A673 (cell line): Measurements from ENCODE around the gene GNPTAB. TPM values are rescaled to one million over a fixed set of nuclear protein-coding genes. Genes with fewer than 3 reads are reported as not detected.

Source experiments
- BruUV-seq: library from RNA; stranded (reverse); fragments of 400-500 nt; replicated peaks from 2 replicates; lab custom pipeline; 2021; lab: Mats Ljungman, UMichigan
- CTCF ChIA-PET: fragments of 300-600 bp; sonication (Branson Sonifier 250); formaldehyde crosslinking; loops from one replicate; lab custom pipeline; 2022; ENCODE audit warnings: antibody characterized with exemption; lab: Charles Lee
- POLR2A ChIA-PET: fragments of 300-600 bp; sonication (Branson Sonifier 250); formaldehyde crosslinking; loops from one replicate; lab custom pipeline; 2022; ENCODE audit warnings: antibody characterized with exemption; ENCODE audit not compliant: low non-redundant PET; lab: Charles Lee
- DNase-seq: peaks from one replicate; pipeline ENCODE4 v3.0.0-alpha.2; 2015; ENCODE audit warnings: low spot score
- H3K27ac ChIP-seq: fragments of 200-600 bp; sonication (generic); 2 replicates; pipeline ENCODE4 v1.5.1; 2016; ENCODE audit warnings: mixed run types, low read depth, mild to moderate bottlenecking, mixed read lengths, antibody characterized with exemption, low read length; ENCODE audit not compliant: poor library complexity, severe bottlenecking
- H3K27me3 ChIP-seq: fragments of 200-600 bp; sonication (generic); replicated peaks from 2 replicates; pipeline ENCODE4 v1.6.1; 2017; ENCODE audit warnings: mixed run types, low read depth, mild to moderate bottlenecking, mixed read lengths, antibody characterized with exemption, low read length; ENCODE audit not compliant: insufficient read depth, poor library complexity
- H3K36me3 ChIP-seq: fragments of 200-600 bp; sonication (generic); 2 replicates; pipeline ENCODE4 v1.6.1; 2016; ENCODE audit warnings: mixed run types, mild to moderate bottlenecking, mixed read lengths, antibody characterized with exemption, low read length; ENCODE audit not compliant: insufficient read depth, poor library complexity, severe bottlenecking
- H3K4me1 ChIP-seq: fragments of 200-600 bp; sonication (generic); 2 replicates; pipeline ENCODE4 v1.6.1; 2017; ENCODE audit warnings: mixed run types, mild to moderate bottlenecking, mixed read lengths, antibody characterized with exemption, low read length; ENCODE audit not compliant: insufficient read depth, poor library complexity, severe bottlenecking
- H3K4me3 ChIP-seq: fragments of 200-600 bp; sonication (generic); 2 replicates; pipeline ENCODE4 v1.5.1; 2016; ENCODE audit warnings: low read depth, mixed run types, mild to moderate bottlenecking, mixed read lengths, low read length; ENCODE audit not compliant: poor library complexity, severe bottlenecking
- H3K9me3 ChIP-seq: fragments of 200-600 bp; sonication (generic); 2 replicates; pipeline ENCODE4 v1.6.1; 2016; ENCODE audit warnings: mixed run types, low read depth, mild to moderate bottlenecking, mixed read lengths, antibody characterized with exemption, low read length; ENCODE audit not compliant: poor library complexity, severe bottlenecking
- EZH2 ChIP-seq: fragments of 200-600 bp; sonication (generic); IDR thresholded peaks from 2 replicates; pipeline ENCODE4 v1.6.1; 2017; ENCODE audit warnings: borderline replicate concordance, low read depth, mild to moderate bottlenecking, mixed read lengths, antibody characterized with exemption, low read length; ENCODE audit not compliant: poor library complexity, severe bottlenecking
- intact Hi-C: fragments of 100-400 bp; cut with micrococcal nuclease; formaldehyde crosslinking; loops from one replicate; pipeline ENCODE4 v1.10.0; 2022; ENCODE audit not compliant: unreplicated experiment
- total RNA-seq: library from RNA; stranded (reverse); gene quantifications from 2 replicates; pipeline ENCODE4 v1.2.3, GENCODE V29; 2021
- TF ChIP-seq, protein P1 (sequence below): fragments of 300-800, 200-600 bp; sonication (generic); conservative IDR thresholded peaks from 2 replicates; pipeline ENCODE4 v1.5.1; 2017; ENCODE audit warnings: low read depth, mild to moderate bottlenecking, antibody characterized with exemption, low read length, moderate library complexity, mixed read lengths

Gene GNPTAB
- total RNA-seq, 1 experiment from 2014 or later, result 19.9 TPM

GRCh38 chr12:101850199-101850598 lies 19.4 kb upstream of the GNPTAB start:
- BruUV-seq, result no TSS peak
- H3K27me3 ChIP-seq, result no peaks in the 10 kb centered on the region
- DNase-seq, result no peak
- no peaks in the 10 kb centered on the region for H3K36me3 ChIP-seq
- no peak overlapping the region for H3K4me3 ChIP-seq
- H3K27ac ChIP-seq, result no peak overlapping the region
- no peaks in the 10 kb centered on the region for H3K9me3 ChIP-seq
- POLR2A ChIA-PET, result no interaction called here
- intact Hi-C loops, result no loop called here
- CTCF ChIA-PET, result no interaction called here
- peaks cover 3% of the 10 kb centered on the region for H3K4me1 ChIP-seq
- TF ChIP-seq, protein P1, sequence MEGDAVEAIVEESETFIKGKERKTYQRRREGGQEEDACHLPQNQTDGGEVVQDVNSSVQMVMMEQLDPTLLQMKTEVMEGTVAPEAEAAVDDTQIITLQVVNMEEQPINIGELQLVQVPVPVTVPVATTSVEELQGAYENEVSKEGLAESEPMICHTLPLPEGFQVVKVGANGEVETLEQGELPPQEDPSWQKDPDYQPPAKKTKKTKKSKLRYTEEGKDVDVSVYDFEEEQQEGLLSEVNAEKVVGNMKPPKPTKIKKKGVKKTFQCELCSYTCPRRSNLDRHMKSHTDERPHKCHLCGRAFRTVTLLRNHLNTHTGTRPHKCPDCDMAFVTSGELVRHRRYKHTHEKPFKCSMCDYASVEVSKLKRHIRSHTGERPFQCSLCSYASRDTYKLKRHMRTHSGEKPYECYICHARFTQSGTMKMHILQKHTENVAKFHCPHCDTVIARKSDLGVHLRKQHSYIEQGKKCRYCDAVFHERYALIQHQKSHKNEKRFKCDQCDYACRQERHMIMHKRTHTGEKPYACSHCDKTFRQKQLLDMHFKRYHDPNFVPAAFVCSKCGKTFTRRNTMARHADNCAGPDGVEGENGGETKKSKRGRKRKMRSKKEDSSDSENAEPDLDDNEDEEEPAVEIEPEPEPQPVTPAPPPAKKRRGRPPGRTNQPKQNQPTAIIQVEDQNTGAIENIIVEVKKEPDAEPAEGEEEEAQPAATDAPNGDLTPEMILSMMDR, result no peak
- no peak for TF ChIP-seq EZH2

DNA sequence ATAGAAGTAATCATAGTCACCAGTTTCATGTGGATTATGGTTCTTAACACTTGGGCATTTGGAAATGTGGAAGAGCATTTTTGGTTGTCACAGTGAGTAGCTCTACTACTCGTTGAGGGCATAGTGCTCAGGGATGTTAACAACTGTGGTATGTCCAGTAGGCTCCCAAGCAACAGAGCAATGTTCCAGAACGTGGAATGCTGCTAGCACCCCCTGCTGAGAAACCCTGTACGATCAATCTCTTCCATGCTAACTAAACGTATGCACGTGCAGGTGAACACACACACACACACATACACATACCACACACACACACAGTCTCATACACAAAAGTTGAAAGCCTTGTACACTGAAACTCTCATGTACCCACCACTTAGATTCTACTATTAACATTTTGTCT lies 16.6 kb upstream of the GNPTAB start:
- H3K27me3 ChIP-seq, result no peaks in the 10 kb centered on the region

GRCh38 chr12:101845137-101845711 lies 14.5 kb upstream of the GNPTAB start:
- TF ChIP-seq EZH2, result no peak
- TF ChIP-seq, protein P1, result no peak
- no TSS peak for BruUV-seq
- no peak overlapping the region for H3K4me3 ChIP-seq
- POLR2A ChIA-PET, result no interaction called here
- no peaks in the 10 kb centered on the region for H3K27me3 ChIP-seq
- DNase-seq, result no peak
- no peaks in the 10 kb centered on the region for H3K36me3 ChIP-seq
- H3K4me1 ChIP-seq, result no peaks in the 10 kb centered on the region
- intact Hi-C loops, result no loop called here
- no peak overlapping the region for H3K27ac ChIP-seq
- no peaks in the 10 kb centered on the region for H3K9me3 ChIP-seq
- CTCF ChIA-PET, result interaction anchor here (0.6 kb wide), 1 partner anchor 71 kb away, joined by 3 read pairs; no protein-coding TSS in a partner anchor

More for the DNA sequence above, 16.6 kb upstream of the GNPTAB start:
- Histone ChIP-seq H3K27ac (no peak overlapping the region), H3K36me3 (no peaks in the 10 kb centered on the region), H3K4me3 (no peak overlapping the region), H3K4me1 (no peaks in the 10 kb centered on the region), H3K9me3 (no peaks in the 10 kb centered on the region)
- BruUV-seq, result no TSS peak
- CTCF ChIA-PET, result no interaction called here
- intact Hi-C loops, result no loop called here
- DNase-seq, result no peak
- POLR2A ChIA-PET, result no interaction called here
- no peak for TF ChIP-seq EZH2
- TF ChIP-seq, protein P1, result no peak
